ENCODE data around the gene CELF2.

Gene CELF2

GRCh38 chr10:11210211-11210922 lies 192.7 kb downstream of the CELF2 start:
- DNase-seq (ENCODE audit: low read depth): no peak
- H3K4me3 ChIP-seq (ENCODE audit: low read depth, low read length): no peak overlapping the region
- no peak for TF ChIP-seq CTCF (IDR thresholded peaks at IDR 0.05; ENCODE audit: low read depth, low read length, missing control alignments)
- in situ Hi-C loops (cut with HindIII; ENCODE audit: low sequenced_read_pairs): no loop called here

DNA sequence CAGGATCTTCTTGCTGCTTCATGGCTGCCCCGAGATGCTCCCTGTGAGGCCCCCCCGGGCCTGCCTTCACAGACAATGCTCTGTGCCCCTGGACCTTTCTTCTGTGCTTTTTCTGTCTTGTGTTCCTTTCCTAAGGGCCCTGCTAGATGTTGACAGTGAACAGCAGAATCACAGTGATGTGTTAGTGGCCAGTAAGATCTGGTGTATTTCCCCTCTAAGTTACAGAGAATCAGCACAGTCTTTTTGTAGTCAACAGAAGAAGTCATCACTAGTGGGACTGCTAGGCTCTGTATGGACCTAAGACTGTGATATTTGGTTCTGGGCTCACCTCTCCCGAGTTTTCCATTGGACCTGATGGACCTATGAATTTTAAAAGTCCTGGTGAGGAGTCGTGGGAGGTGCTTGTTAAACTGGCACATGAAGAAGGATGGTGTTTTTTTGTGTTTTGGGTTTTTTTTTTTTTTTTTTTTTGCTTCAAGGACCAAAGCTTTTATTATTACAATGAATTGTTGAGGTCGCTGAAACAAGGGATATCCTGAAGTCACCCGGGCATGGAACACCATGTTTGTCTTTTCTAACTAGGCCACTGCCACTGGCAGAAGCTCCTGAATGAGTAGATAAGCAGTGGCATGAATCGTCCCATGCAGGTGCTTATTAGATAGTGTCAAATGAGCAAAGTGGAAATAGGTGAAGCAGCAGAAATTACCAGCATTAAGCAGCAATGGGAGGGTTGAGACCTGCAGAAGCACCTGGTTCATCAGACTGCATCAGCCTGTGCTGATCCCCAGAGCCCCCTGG lies 194.8 kb downstream of the CELF2 start:
- in situ Hi-C loops (cut with HindIII; ENCODE audit: low sequenced_read_pairs): no loop called here
- no peak for TF ChIP-seq CTCF (IDR thresholded peaks at IDR 0.05; ENCODE audit: low read depth, low read length, missing control alignments)
- no peak for DNase-seq (ENCODE audit: low read depth)
- no peak overlapping the region for H3K4me3 ChIP-seq (ENCODE audit: low read depth, low read length)

GRCh38 chr10:11213137-11213536 lies 195.5 kb downstream of the CELF2 start:
- no peak for TF ChIP-seq CTCF (IDR thresholded peaks at IDR 0.05; ENCODE audit: low read depth, low read length, missing control alignments)
- H3K4me3 ChIP-seq (ENCODE audit: low read depth, low read length): no peak overlapping the region
- in situ Hi-C loops (cut with HindIII; ENCODE audit: low sequenced_read_pairs): no loop called here
- DNase-seq (ENCODE audit: low read depth): no peak

- no peak overlapping the region for H3K4me3 ChIP-seq (ENCODE audit: low read depth, low read length)
- no peak for TF ChIP-seq CTCF (IDR thresholded peaks at IDR 0.05; ENCODE audit: low read depth, low read length, missing control alignments)
- DNase-seq (ENCODE audit: low read depth): no peak
- in situ Hi-C loops (cut with HindIII; ENCODE audit: low sequenced_read_pairs): no loop called here
Measured at GRCh38 chr10:11214407-11214806, 196.7 kb downstream of the CELF2 start.

GRCh38 chr10:11215471-11215870 lies 197.8 kb downstream of the CELF2 start:
- TF ChIP-seq CTCF (IDR thresholded peaks at IDR 0.05; ENCODE audit: low read depth, low read length, missing control alignments): no peak
- in situ Hi-C loops (cut with HindIII; ENCODE audit: low sequenced_read_pairs): no loop called here
- no peak overlapping the region for H3K4me3 ChIP-seq (ENCODE audit: low read depth, low read length)
- DNase-seq (ENCODE audit: low read depth): no peak

DNA sequence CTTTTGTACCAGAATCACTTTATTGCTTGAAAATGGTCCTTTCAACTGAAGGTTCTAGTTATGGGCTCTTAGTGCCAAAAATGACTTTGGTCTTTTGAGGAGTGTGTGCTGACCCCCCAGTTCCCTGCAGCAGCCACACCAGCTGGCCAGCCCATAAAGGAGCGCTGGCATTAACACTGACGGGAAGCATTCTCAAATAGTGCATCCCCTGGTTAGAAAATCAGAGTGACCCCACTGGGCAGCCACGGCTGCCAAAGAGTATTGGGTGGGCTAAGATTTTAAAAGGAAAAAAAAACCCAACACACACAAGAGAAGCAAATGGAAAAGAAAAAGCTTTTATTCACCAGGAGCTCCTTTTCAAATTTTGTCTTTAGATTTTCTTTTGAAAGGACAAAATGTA lies 199.8 kb downstream of the CELF2 start:
- H3K4me3 ChIP-seq (ENCODE audit: low read depth, low read length): no peak overlapping the region
- in situ Hi-C loops (cut with HindIII; ENCODE audit: low sequenced_read_pairs): no loop called here
- DNase-seq (ENCODE audit: low read depth): no peak
- TF ChIP-seq CTCF (IDR thresholded peaks at IDR 0.05; ENCODE audit: low read depth, low read length, missing control alignments): no peak
